Skin of body (tissue), 3 donors: ENCODE results near the gene PATZ1. TPM values are rescaled to one million over a fixed set of nuclear protein-coding genes. Genes with fewer than 3 reads are reported as not detected.

ENCODE experiments used
- DNase-seq: peaks from one replicate; lab custom pipeline; 2025; lab: John Stamatoyannopoulos, UW
- small RNA-seq: library from RNA; depleted of rRNA; stranded (forward); fragments of <200 nt; gene quantifications from one replicate; pipeline ENCODE3, GENCODE V24; 2014; ENCODE audit warnings: low replicate concordance
- total RNA-seq: library from RNA; depleted of rRNA; stranded (reverse); fragments of >200 nt; gene quantifications from one replicate; pipeline ENCODE4 v1.2.3, GENCODE V29; 2014

PATZ1 gene
- total RNA-seq, 1 donor from 2014 or later = 10.8 TPM

DNA sequence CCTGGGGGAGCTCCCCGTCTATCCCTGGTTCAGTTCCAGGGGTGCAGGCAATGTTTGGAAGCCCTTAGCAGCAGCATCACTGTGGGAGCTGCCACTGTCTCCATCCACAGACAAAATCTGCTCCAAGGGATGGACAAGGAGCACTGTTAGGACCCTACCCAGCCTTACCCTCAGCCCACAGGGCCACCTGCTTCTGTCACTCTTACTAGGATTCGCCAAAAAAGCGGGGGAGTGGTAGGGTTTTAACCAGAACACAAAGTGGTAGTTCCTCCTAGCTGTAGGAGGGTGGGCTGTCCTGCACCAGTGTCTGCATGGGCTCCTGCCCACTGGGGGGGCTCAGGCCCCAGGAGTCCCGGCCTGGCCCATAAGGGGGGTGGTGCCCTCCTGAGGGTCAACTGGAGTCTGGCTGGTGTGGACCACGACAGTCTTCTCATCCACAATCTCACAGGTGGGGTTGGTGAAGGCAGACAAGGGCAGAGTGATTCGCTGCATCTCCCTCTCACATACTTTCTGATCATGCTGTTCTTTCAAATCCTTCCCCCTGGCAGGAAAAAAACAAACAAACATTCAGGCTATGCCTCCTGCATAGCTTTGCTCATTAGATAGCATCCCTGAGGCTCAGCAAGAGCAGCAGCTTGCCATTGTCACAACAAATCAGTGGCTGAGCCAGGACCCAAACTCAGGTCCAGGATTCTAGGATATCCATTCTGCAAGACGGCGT is 63.2 kb downstream of the PATZ1 start:
- DNase-seq = no peak

DNA sequence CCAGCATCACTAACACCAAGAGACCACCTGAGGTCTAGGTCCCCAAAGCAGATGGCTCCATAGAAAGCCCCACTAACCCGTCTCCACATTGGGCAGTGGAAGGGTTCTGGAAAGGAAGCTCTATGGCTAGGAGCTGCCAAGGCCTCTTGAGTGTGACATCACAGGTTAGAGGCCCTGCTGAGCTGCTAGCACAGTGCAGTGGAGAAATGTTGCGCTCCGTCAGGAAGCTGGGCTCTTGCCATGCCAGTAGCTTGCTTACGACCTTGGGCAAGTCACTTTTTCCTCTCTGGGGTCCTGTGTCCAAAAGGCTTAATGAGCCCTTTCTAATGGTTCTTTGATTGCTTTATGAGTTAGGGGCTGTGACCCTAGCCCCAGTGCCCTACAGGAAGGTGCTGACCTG is 64.4 kb downstream of the PATZ1 start:
- DNase-seq = no peak

DNA sequence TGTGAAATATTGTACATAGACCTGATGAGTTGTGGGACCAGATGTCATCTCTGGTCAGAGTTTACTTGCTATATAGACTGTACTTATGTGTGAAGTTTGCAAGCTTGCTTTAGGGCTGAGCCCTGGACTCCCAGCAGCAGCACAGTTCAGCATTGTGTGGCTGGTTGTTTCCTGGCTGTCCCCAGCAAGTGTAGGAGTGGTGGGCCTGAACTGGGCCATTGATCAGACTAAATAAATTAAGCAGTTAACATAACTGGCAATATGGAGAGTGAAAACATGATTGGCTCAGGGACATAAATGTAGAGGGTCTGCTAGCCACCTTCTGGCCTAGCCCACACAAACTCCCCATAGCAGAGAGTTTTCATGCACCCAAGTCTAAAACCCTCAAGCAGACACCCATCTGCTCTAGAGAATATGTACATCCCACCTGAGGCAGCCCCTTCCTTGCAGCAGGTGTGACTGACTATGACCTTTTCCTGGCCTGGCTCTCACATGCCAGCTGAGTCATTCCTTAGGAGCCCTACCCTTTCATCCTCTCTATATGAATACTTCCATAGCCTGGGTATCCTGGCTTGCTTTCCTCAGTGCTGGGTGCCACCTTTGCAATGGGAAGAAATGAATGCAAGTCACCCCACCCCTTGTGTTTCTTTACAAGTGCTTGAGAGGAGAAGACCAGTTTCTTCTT is 66.2 kb downstream of the PATZ1 start:
- no peak for DNase-seq

DNA sequence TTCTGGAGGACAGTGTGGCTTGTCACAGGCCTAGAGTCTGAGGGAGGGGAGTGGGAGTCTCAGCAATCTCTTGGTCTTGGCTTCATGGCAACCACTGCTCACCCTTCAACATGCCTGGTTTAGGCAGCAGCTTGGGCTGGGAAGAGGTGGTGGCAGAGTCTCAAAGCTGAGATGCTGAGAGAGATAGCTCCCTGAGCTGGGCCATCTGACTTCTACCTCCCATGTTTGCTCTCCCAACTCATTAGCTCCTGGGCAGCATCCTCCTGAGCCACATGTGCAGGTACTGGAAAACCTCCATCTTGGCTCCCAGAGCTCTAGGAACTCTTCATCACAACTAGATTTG is 66.8 kb downstream of the PATZ1 start:
- no peak for DNase-seq

GRCh38 chr22:31278626-31279326 is 67.4 kb downstream of the PATZ1 start:
- no peak for DNase-seq

GRCh38 chr22:31278151-31278621 is 68.0 kb downstream of the PATZ1 start:
- DNase-seq = no peak

DNA sequence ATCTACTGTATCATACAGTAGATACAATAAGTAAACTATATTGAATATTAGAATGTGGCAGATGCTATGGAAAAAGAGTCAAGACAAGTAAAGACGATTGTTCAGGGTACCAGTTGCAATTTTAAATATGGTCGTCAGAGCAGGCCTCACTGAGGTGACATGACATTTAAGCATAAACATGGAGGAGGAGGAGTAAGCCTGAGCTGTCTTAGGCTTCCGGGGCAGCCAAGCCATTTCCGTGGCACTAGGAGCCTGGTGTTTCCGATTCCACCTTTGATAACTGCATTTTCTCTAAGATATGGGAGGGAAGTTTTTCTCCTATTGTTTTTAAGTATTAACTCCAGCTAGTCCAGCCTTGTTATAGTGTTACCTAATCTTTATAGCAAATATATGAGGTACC is 68.4 kb downstream of the PATZ1 start:
- DNase-seq = no peak

- no peak for DNase-seq
Measured at GRCh38 chr22:31276426-31277167, 69.5 kb downstream of the PATZ1 start.

Small RNA genes lying within 50 kb of the gene (small RNA-seq; reads per million reads assigned to genes)
- not detected for gene RNA5SP496
- gene RNU6-338P = not detected

Other genes starting within 250 kb of the PATZ1 start
- gene SELENOM, start 238.8 kb downstream of the PATZ1 start, total RNA-seq = 33.1 TPM
- gene INPP5J, start 223.4 kb downstream of the PATZ1 start, total RNA-seq = 0.39 TPM
- gene PLA2G3, start 205.8 kb downstream of the PATZ1 start, total RNA-seq = 0.49 TPM
- 22.0 TPM for gene RNF185, start 186.2 kb downstream of the PATZ1 start, total RNA-seq
- 72.7 TPM for gene LIMK2, start 134.0 kb downstream of the PATZ1 start, total RNA-seq
- 14.9 TPM for gene PIK3IP1, start 53.9 kb downstream of the PATZ1 start, total RNA-seq
- gene DRG1, start 53.3 kb upstream of the PATZ1 start, total RNA-seq = 66.0 TPM
- gene EIF4ENIF1, start 143.5 kb upstream of the PATZ1 start, total RNA-seq = 10.5 TPM
- gene SFI1, start 150.2 kb upstream of the PATZ1 start, total RNA-seq = 20.3 TPM